ENCODE data around the gene DNM3. TPM values are rescaled to one million over a fixed set of nuclear protein-coding genes. Genes with fewer than 3 reads are reported as not detected.

Gene DNM3
- total and polyA plus RNA-seq, 2 experiments from 2014 or later: 5.2 to 12.2 TPM

GRCh38 chr1:172144445-172145061 lies 303.3 kb downstream of the DNM3 start (continued):
- TF ChIP-seq, protein P1, sequence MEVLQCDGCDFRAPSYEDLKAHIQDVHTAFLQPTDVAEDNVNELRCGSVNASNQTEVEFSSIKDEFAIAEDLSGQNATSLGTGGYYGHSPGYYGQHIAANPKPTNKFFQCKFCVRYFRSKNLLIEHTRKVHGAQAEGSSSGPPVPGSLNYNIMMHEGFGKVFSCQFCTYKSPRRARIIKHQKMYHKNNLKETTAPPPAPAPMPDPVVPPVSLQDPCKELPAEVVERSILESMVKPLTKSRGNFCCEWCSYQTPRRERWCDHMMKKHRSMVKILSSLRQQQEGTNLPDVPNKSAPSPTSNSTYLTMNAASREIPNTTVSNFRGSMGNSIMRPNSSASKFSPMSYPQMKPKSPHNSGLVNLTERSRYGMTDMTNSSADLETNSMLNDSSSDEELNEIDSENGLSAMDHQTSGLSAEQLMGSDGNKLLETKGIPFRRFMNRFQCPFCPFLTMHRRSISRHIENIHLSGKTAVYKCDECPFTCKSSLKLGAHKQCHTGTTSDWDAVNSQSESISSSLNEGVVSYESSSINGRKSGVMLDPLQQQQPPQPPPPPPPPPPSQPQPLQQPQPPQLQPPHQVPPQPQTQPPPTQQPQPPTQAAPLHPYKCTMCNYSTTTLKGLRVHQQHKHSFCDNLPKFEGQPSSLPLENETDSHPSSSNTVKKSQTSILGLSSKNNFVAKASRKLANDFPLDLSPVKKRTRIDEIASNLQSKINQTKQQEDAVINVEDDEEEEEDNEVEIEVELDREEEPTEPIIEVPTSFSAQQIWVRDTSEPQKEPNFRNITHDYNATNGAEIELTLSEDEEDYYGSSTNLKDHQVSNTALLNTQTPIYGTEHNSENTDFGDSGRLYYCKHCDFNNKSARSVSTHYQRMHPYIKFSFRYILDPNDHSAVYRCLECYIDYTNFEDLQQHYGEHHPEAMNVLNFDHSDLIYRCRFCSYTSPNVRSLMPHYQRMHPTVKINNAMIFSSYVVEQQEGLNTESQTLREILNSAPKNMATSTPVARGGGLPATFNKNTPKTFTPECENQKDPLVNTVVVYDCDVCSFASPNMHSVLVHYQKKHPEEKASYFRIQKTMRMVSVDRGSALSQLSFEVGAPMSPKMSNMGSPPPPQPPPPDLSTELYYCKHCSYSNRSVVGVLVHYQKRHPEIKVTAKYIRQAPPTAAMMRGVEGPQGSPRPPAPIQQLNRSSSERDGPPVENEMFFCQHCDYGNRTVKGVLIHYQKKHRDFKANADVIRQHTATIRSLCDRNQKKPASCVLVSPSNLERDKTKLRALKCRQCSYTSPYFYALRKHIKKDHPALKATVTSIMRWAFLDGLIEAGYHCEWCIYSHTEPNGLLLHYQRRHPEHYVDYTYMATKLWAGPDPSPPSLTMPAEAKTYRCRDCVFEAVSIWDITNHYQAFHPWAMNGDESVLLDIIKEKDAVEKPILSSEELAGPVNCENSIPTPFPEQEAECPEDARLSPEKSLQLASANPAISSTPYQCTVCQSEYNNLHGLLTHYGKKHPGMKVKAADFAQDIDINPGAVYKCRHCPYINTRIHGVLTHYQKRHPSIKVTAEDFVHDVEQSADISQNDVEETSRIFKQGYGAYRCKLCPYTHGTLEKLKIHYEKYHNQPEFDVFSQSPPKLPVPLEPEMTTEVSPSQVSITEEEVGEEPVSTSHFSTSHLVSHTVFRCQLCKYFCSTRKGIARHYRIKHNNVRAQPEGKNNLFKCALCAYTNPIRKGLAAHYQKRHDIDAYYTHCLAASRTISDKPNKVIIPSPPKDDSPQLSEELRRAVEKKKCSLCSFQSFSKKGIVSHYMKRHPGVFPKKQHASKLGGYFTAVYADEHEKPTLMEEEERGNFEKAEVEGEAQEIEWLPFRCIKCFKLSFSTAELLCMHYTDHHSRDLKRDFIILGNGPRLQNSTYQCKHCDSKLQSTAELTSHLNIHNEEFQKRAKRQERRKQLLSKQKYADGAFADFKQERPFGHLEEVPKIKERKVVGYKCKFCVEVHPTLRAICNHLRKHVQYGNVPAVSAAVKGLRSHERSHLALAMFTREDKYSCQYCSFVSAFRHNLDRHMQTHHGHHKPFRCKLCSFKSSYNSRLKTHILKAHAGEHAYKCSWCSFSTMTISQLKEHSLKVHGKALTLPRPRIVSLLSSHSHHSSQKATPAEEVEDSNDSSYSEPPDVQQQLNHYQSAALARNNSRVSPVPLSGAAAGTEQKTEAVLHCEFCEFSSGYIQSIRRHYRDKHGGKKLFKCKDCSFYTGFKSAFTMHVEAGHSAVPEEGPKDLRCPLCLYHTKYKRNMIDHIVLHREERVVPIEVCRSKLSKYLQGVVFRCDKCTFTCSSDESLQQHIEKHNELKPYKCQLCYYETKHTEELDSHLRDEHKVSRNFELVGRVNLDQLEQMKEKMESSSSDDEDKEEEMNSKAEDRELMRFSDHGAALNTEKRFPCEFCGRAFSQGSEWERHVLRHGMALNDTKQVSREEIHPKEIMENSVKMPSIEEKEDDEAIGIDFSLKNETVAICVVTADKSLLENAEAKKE (CRISPR knock-in tag; IDR thresholded peaks at IDR 0.05): no peak
- TF ChIP-seq JUNB (IDR thresholded peaks at IDR 0.05; ENCODE audit: unreplicated experiment): no peak

DNA sequence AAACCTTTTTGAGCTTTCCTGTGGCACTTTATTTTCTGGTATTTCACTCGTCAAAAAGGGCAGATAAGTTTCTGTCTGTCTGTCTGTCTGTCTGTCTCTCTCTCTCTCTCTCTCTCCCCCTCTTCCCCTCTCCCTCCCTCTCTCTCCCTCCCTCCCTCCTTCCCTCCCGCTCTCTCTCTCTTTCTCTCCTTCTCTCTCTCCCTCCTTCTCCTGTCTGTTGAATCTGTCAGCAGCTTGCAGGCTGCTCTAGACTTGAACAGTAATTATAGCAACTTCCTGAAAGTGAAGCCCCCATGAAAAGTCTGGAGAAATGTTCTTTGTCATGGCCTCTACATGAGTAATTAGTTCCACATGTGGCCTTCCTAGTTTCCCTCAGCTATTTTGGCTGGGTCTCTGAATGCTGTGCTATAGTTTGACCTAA lies 303.9 kb downstream of the DNM3 start:
- Histone ChIP-seq H3K9me2 (ENCODE audit: insufficient read depth) (no peaks in the 10 kb centered on the region), H2AFZ (peak overlapping the region; percentile 43; the same call in 1 of the 2 replicates), H3K4me3 (no peak overlapping the region), H3K4me1 (ENCODE audit: insufficient read depth) (peaks cover 43% of the 10 kb centered on the region), H3K4me2 (no peak overlapping the region), H3K27me3 (ENCODE audit: insufficient read depth) (no peaks in the 10 kb centered on the region), H3K27ac (ENCODE audit: low read depth) (no peak overlapping the region), H3K79me2 (replicated peaks; ENCODE audit: insufficient read depth) (no peaks in the 10 kb centered on the region), H3K36me3 (ENCODE audit: insufficient read depth) (no peaks in the 10 kb centered on the region), H3F3A (replicated peaks; ENCODE audit: low read depth) (no peaks in the 10 kb centered on the region), H4K20me1 (replicated peaks; ENCODE audit: insufficient read depth) (no peaks in the 10 kb centered on the region)
- H3K36me3 Mint-ChIP-seq (ENCODE audit: low read depth): no peaks in the 10 kb centered on the region
- H3K27me3 Mint-ChIP-seq (ENCODE audit: insufficient read depth, low read depth, poor library complexity): no peaks in the 10 kb centered on the region
- H3K27ac Mint-ChIP-seq: no peak overlapping the region; the same call in 1 of the 2 replicates
- peak; percentile 14 for DNase-seq (ENCODE audit: low spot score)
- no peak for ATAC-seq
- H3K9me3 Mint-ChIP-seq: no peaks in the 10 kb centered on the region
- no peak overlapping the region for H3K4me3 Mint-ChIP-seq
- H3K4me1 Mint-ChIP-seq: peaks cover 45% of the 10 kb centered on the region
- TF ChIP-seq CTCF (conservative IDR thresholded peaks at IDR 0.05; ENCODE audit: low read depth in 2 of 2): no peak
- no peak for TF ChIP-seq EZH2phosphoT487 (IDR thresholded peaks at IDR 0.05; ENCODE audit: unreplicated experiment)
- TF ChIP-seq NANOG (IDR thresholded peaks at IDR 0.05; ENCODE audit: borderline replicate concordance): no peak
- TF ChIP-seq CREB1 (CRISPR knock-in tag; IDR thresholded peaks at IDR 0.05; ENCODE audit: low read depth): no peak
- TF ChIP-seq ZNF331 (CRISPR knock-in tag; IDR thresholded peaks at IDR 0.05; ENCODE audit: low read depth): no peak
- no peak for TF ChIP-seq POLR2AphosphoS5 (IDR thresholded peaks at IDR 0.05; ENCODE audit: low read depth)
